ENCODE results near the gene RAPGEF1. TPM values are rescaled to one million over a fixed set of nuclear protein-coding genes. Genes with fewer than 3 reads are reported as not detected.

RAPGEF1 gene
- total and polyA plus RNA-seq, 9 of the 15 experiments (the other 6 are each of a cell fraction or from before 2014, with no cell fraction given), result 0.06 to 44.1 (median 19.9) TPM

- H4K20me1 ChIP-seq (replicated peaks; ENCODE audit: control insufficient read depth, insufficient read depth, low read length), result 0 out of 2 replicates have a peak, but pooled peaks cover 2% of the 10 kb centered on the region
- no TSS peak for BruUV-seq (replicated peaks)
- peaks cover 34% of the 10 kb centered on the region; the same call in 2 of the 3 replicates for H3K36me3 ChIP-seq (ENCODE audit: control insufficient read depth, insufficient read depth, low read length)
- H3K4me3 ChIP-seq, result no peak overlapping the region
- POLR2A ChIA-PET, result interaction anchor here (0.6 to 1.3 kb wide), 4 partner anchors 18 to 282 kb away, joined by 3 read pairs; no protein-coding TSS in a partner anchor
- H3K27ac ChIP-seq (ENCODE audit: extremely low read depth, low read depth, low read length), result no peak overlapping the region
- in situ Hi-C loops (cut with MboI) (no loop called here), intact Hi-C loops (cut with micrococcal nuclease) (no loop called here)
- no peaks in the 10 kb centered on the region for H3K9me1 ChIP-seq (ENCODE audit: control insufficient read depth, insufficient read depth, low read length)
- H3K27me3 ChIP-seq (ENCODE audit: control insufficient read depth in 2 of 2, insufficient read depth in 2 of 2, low read length in 2 of 2), result no peaks in the 10 kb centered on the region
- FAIRE-seq (no peak), DNase-seq (ENCODE audit: extremely low read depth in 1 of 4, low spot score in 3 of 4) (no peak), ATAC-seq (no peak)
- no peak overlapping the region for H2AFZ ChIP-seq (ENCODE audit: low read depth, low read length)
- no peak overlapping the region for H3K9ac ChIP-seq (ENCODE audit: insufficient read depth in 1 of 2, low read depth in 2 of 2, low read length in 2 of 2)
- 77% methylated on average over 5 of the region's 5 CpGs for WGBS (ENCODE audit: insufficient coverage, low coverage, missing lambda C conversion rate)
- CTCF ChIA-PET (ENCODE audit: low intra/inter-chr PET ratio), result no interaction called here
- no peak overlapping the region for H3K4me2 ChIP-seq (ENCODE audit: insufficient read depth, low read length)
- TF ChIP-seq POLR2A (conservative IDR thresholded peaks at IDR 0.05), result no peak
- TF ChIP-seq ELF4 (CRISPR knock-in tag; IDR thresholded peaks at IDR 0.05), result no peak
- no peak for TF ChIP-seq PCBP1 (IDR thresholded peaks at IDR 0.05; ENCODE audit: low read depth, low read length, poor library complexity, severe bottlenecking)
- no peak for TF ChIP-seq SPI1 (IDR thresholded peaks at IDR 0.05; ENCODE audit: borderline replicate concordance, low read depth, low read length)
- no peak for TF ChIP-seq MAFG (tag; conservative IDR thresholded peaks at IDR 0.05)
- TF ChIP-seq ZBTB5 (IDR thresholded peaks at IDR 0.05), result no peak
- no peak for TF ChIP-seq BRD9 (IDR thresholded peaks at IDR 0.05; ENCODE audit: low read depth, partially characterized antibody)
- TF ChIP-seq ZNF318 (IDR thresholded peaks at IDR 0.05; ENCODE audit: borderline replicate concordance in 1 of 2, low read depth in 1 of 2), result no peak
- TF ChIP-seq HNRNPH1 (optimal IDR thresholded peaks at IDR 0.05; ENCODE audit: low read depth, low read length), result no peak
- TF ChIP-seq ZBED1 (IDR thresholded peaks at IDR 0.05), result no peak
- TF ChIP-seq ATF2 (CRISPR knock-in tag; IDR thresholded peaks at IDR 0.05), result no peak
- TF ChIP-seq ZNF695 (CRISPR knock-in tag; IDR thresholded peaks at IDR 0.05), result no peak
- no peaks in the 10 kb centered on the region for H3K79me2 ChIP-seq (ENCODE audit: control insufficient read depth, insufficient read depth, low read length)
- no peaks in the 10 kb centered on the region for H3K9me3 ChIP-seq (replicated peaks; ENCODE audit: control insufficient read depth, insufficient read depth, low read depth, low read length)
- no peaks in the 10 kb centered on the region; a peak in 2 of 5 replicates for H3K4me1 ChIP-seq (replicated peaks in 1 of 2; ENCODE audit: control insufficient read depth in 2 of 2, insufficient read depth in 2 of 2, low read length in 2 of 2)
Observed at GRCh38 chr9:131617611-131618010, 122.3 kb downstream of the RAPGEF1 start.
